AG09309 (cell line): Measurements from ENCODE around the gene CALML3.

Source experiments
- DNase-seq: peaks from one replicate; pipeline ENCODE4 v3.0.0-alpha.2; 2010; ENCODE audit warnings: low read depth
- H3K4me3 ChIP-seq: 2 replicates; pipeline ENCODE4 v1.5.1; 2011; ENCODE audit warnings: mild to moderate bottlenecking, low read depth, low read length, moderate library complexity; ENCODE audit not compliant: control insufficient read depth
- TF ChIP-seq, protein P1 (sequence below): IDR thresholded peaks from 2 replicates; pipeline ENCODE4 v1.5.1; 2011; ENCODE audit warnings: mild to moderate bottlenecking, low read depth, low read length, inconsistent platforms; ENCODE audit not compliant: insufficient read depth, control insufficient read depth; ENCODE audit errors: missing control alignments

CALML3 gene

GRCh38 chr10:5567477-5567876 lies 42.7 kb downstream of the CALML3 start:
- TF ChIP-seq, protein P1, sequence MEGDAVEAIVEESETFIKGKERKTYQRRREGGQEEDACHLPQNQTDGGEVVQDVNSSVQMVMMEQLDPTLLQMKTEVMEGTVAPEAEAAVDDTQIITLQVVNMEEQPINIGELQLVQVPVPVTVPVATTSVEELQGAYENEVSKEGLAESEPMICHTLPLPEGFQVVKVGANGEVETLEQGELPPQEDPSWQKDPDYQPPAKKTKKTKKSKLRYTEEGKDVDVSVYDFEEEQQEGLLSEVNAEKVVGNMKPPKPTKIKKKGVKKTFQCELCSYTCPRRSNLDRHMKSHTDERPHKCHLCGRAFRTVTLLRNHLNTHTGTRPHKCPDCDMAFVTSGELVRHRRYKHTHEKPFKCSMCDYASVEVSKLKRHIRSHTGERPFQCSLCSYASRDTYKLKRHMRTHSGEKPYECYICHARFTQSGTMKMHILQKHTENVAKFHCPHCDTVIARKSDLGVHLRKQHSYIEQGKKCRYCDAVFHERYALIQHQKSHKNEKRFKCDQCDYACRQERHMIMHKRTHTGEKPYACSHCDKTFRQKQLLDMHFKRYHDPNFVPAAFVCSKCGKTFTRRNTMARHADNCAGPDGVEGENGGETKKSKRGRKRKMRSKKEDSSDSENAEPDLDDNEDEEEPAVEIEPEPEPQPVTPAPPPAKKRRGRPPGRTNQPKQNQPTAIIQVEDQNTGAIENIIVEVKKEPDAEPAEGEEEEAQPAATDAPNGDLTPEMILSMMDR = no peak
- no peak overlapping the region for H3K4me3 ChIP-seq
- DNase-seq = no peak

- TF ChIP-seq, protein P1 = no peak
- DNase-seq = no peak
- no peak overlapping the region for H3K4me3 ChIP-seq
Observed at GRCh38 chr10:5568984-5569383, 44.2 kb downstream of the CALML3 start.

DNA sequence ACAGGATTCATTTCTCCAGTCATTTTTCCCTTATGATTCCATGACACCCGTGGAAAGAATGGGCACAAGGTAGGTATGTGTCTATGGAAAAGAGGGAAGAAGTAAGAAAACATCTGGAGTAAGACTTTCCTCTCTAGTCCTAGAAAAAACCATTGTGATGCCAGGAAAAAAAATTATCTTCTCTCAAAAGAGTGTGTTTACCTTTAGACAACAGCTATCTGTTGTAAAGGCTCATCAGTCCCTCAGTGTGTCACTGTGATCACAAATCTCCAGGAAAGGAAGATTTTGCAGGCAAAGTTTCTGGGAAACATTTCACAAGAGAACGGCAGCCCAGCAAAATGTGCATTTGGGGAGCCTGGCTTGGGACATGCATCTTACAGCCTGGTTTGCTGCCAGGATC lies 44.8 kb downstream of the CALML3 start:
- no peak overlapping the region for H3K4me3 ChIP-seq
- TF ChIP-seq, protein P1 = no peak
- no peak for DNase-seq

DNA sequence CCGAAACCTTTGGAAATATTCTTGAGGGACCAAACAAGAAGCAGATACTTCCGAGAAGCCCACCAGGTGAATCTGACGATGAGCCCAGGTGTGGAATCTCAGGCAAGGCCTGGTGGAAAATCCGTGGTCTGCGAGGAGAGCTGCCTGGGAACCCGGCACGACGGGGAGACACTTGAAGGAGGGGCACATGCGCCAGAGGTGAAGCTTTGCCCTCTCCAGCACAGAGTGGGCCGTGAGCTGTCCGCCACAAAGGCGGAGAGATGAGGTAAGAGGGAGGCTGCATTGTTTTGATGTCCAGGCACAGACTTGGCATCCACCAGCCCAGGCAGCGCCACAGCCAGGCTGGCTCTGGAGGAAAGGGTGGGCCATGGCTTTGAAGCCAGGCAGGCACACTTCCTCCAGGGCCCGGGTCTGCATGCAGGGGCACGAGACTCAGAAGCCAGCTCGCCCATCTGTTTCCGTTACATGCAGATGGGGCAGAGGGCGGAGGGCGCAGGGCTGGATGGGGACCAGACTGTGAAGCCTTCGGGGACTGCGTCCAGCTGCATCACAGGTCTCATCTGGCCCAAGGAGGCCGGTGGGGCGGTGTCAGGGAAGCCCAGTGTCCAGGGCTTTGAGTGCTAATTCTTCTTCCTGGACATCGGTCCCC lies 45.4 kb downstream of the CALML3 start:
- DNase-seq = no peak
- TF ChIP-seq, protein P1 = no peak
- no peak overlapping the region for H3K4me3 ChIP-seq

GRCh38 chr10:5570979-5571810 lies 46.4 kb downstream of the CALML3 start:
- TF ChIP-seq, protein P1 = no peak
- H3K4me3 ChIP-seq = no peak overlapping the region
- DNase-seq = no peak

DNA sequence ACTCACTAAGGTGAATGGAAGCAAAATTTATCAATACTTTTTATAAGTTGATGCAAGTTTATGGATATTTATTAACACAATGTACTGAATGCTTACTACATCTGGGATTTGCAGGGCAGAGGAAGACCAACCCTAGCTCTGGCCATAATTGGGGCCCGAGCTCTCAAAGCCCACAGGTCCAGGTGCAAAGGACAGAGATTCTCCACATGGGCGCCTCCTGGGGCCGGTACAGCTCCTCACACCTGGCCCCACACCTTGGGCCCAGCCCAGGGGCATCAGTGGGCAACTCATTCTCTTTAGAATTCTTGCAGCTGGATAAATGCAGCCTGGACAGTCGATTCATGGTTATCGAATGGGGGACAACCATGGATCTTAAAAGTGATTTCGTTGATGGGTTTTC lies 47.1 kb downstream of the CALML3 start:
- DNase-seq = no peak

More for the DNA sequence above, 47.1 kb downstream of the CALML3 start:
- TF ChIP-seq, protein P1 = no peak
- no peak overlapping the region for H3K4me3 ChIP-seq
